Thyroid gland (tissue), 4 donors: ENCODE data around the gene KAZN. TPM values are rescaled to one million over a fixed set of nuclear protein-coding genes. Genes with fewer than 3 reads are reported as not detected.

Source experiments
- DNase-seq, 2 donors: peaks; one replicate each; pipeline ENCODE4 v3.0.0-alpha.2; 2019
- H3K27ac ChIP-seq, 3 donors: fragments of 200-600 bp; sonication (generic); 1 replicate in 2 of 3; 2 replicates in 1 of 3; pipeline ENCODE4 v1.5.1; 2016 to 2019; ENCODE audit warnings: mild to moderate bottlenecking in 1 of 3, moderate library complexity in 1 of 3
- H3K27me3 ChIP-seq: fragments of 200-600 bp; sonication (generic); one replicate; pipeline ENCODE4 v1.5.1; 2019
- H3K36me3 ChIP-seq, 2 donors: fragments of 200-600 bp; sonication (generic); one replicate each; pipeline ENCODE4 v1.5.1; 2016 to 2019
- H3K4me1 ChIP-seq, 2 donors: fragments of 200-600 bp; sonication (generic); one replicate each; pipeline ENCODE4 v1.5.1; 2017 to 2019
- H3K4me3 ChIP-seq, 3 donors: fragments of 200-600 bp; sonication (generic); replicated peaks in 1 of 3; 1 replicate in 2 of 3; 2 replicates in 1 of 3; pipeline ENCODE4 v1.5.1; 2016; ENCODE audit warnings: mild to moderate bottlenecking in 1 of 3
- H3K9me3 ChIP-seq: fragments of 200-600 bp; sonication (generic); one replicate; pipeline ENCODE4 v1.5.1; 2017
- POLR2A ChIP-seq, 2 donors: fragments of 450-650 bp; IDR thresholded peaks; one replicate each; pipeline ENCODE4 v1.6.1; 2017; ENCODE audit warnings: antibody characterized with exemption in 2 of 2, mild to moderate bottlenecking in 2 of 2, moderate library complexity in 1 of 2
- WGBS, 2 donors: methylation state at CpG; one replicate each; pipeline ENCODE4 v1.1.5; 2017; 5-methylcytosine and 5-hydroxymethylcytosine counted together
- intact Hi-C: fragments of 100-400 bp; cut with DNase I; formaldehyde crosslinking; loops from one replicate; pipeline ENCODE4 v1.15.1; 2023
- total RNA-seq, 4 donors: library from RNA; depleted of rRNA; stranded (reverse); fragments of >200 nt; gene quantifications; one replicate each; pipeline ENCODE4 v1.2.3, GENCODE V29; 2016
- TF ChIP-seq, protein P1 (sequence below), 6 experiments: fragments of 200-600 bp in 3 of 6; fragments of 450-650 bp in 3 of 6; sonication (generic) in 3 of 6; IDR thresholded peaks; one replicate each; pipeline ENCODE4 v1.5.1; 2016 to 2019; ENCODE audit warnings: antibody characterized with exemption in 6 of 6, mild to moderate bottlenecking in 2 of 6, inconsistent platforms in 1 of 6, moderate library complexity in 1 of 6

Gene KAZN
- total RNA-seq, 4 donors from 2014 or later, result 14.8 to 28.6 (median 18.2) TPM

DNA sequence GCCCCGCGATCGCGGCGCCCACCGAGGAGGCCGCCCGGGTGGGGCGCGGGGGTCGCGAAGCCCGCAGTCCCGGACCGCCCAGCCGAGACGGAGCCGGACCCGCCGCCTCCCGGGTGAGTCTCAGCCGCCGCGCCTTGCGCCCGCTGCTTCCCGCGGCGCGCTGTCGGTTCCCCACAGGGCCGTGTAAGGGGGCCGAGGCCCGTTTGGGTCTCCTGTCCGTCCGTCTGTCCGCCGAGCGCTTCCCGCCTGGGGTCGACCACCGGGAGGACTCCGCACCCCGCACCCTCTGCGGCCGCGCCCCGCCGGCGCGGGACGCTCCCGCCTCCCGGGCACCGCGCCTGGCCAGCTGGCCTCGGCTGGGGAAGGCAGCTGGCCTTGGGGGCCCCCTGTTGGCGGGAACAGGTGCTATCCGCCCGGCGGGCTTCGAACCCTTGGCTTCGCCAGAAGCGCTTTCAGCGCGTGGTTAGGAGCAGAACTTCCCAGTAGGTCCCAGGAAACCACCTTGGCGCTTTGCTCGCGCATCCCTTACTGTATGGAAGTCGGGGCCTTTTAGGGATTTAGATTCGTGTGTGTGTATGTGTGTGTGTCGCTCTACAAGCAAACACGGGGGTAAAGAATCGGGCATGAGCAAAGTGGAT is 555.5 kb downstream of the KAZN start:
- DNase-seq, result peak; percentile 44 to 48
- H3K4me1 ChIP-seq, result peaks cover 0 to 14% of the 10 kb centered on the region in 2 donors

GRCh38 chr1:15154480-15155036 is 556.1 kb downstream of the KAZN start:
- Histone ChIP-seq H3K4me1 (peaks cover 0 to 14% of the 10 kb centered on the region in 2 donors), H3K4me3 (peak overlapping the region in 2 of 3 donors; percentile 65 to 67), H3K9me3 (no peaks in the 10 kb centered on the region), H3K27me3 (no peaks in the 10 kb centered on the region), H3K36me3 (no peaks in the 10 kb centered on the region), H3K27ac (peak overlapping the region in 1 of 3 donors; percentile 46)
- intact Hi-C loops, result no loop called here
- 1 to 3% methylated on average over 10 to 25 of the region's 37 CpGs for WGBS, 2 donors
- TF ChIP-seq, protein P1, sequence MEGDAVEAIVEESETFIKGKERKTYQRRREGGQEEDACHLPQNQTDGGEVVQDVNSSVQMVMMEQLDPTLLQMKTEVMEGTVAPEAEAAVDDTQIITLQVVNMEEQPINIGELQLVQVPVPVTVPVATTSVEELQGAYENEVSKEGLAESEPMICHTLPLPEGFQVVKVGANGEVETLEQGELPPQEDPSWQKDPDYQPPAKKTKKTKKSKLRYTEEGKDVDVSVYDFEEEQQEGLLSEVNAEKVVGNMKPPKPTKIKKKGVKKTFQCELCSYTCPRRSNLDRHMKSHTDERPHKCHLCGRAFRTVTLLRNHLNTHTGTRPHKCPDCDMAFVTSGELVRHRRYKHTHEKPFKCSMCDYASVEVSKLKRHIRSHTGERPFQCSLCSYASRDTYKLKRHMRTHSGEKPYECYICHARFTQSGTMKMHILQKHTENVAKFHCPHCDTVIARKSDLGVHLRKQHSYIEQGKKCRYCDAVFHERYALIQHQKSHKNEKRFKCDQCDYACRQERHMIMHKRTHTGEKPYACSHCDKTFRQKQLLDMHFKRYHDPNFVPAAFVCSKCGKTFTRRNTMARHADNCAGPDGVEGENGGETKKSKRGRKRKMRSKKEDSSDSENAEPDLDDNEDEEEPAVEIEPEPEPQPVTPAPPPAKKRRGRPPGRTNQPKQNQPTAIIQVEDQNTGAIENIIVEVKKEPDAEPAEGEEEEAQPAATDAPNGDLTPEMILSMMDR (IDR thresholded peaks at IDR 0.05), result no peak
- TF ChIP-seq POLR2A (IDR thresholded peaks at IDR 0.05), result no peak
- DNase-seq, result peak; percentile 42 to 53

More for the DNA sequence above, 555.5 kb downstream of the KAZN start:
- WGBS, 2 donors, result 2 to 3% methylated on average over 12 to 27 of the region's 74 CpGs
- Histone ChIP-seq H3K27ac (peak overlapping the region in 2 of 3 donors; percentile 46 to 87), H3K9me3 (no peaks in the 10 kb centered on the region), H3K36me3 (no peaks in the 10 kb centered on the region), H3K27me3 (no peaks in the 10 kb centered on the region), H3K4me3 (peak overlapping the region; percentile 44 to 67 (median 65))
- TF ChIP-seq, protein P1 (IDR thresholded peaks at IDR 0.05), result peak; percentile 21 to 68 (median 40)
- peak in 1 of 2 donors; percentile 35 for TF ChIP-seq POLR2A (IDR thresholded peaks at IDR 0.05)
- intact Hi-C loops, result loop anchor here (2.0 kb wide), 1 partner anchor 119 kb away; no protein-coding TSS in a partner anchor

DNA sequence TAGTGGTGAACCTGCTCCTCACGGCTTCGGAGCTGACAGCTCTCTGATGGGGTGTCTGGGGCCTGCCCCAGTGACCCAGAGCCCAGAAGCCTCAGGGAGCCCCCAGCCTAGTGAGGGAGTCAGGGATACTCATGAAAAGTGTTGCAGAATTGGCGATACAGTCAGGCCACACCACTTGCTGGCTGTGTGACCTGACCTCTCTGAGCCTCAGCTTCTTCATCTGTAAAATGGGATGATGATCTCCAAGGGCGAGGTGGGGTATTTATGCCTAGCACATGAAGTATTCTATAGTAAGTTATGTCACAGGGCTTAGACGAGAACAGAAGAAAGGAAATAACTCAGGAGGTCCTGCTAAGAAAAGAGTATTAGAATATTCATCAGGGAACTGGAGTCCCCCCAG is 556.7 kb downstream of the KAZN start:
- Histone ChIP-seq H3K9me3 (no peaks in the 10 kb centered on the region), H3K4me3 (no peak overlapping the region), H3K27me3 (no peaks in the 10 kb centered on the region), H3K27ac (no peak overlapping the region), H3K36me3 (no peaks in the 10 kb centered on the region), H3K4me1 (peaks cover 0 to 14% of the 10 kb centered on the region in 2 donors)
- intact Hi-C loops, result no loop called here
- TF ChIP-seq POLR2A (IDR thresholded peaks at IDR 0.05), result no peak
- TF ChIP-seq, protein P1 (IDR thresholded peaks at IDR 0.05), result no peak
- 89 to 92% methylated on average over 5 of the region's 5 CpGs for WGBS, 2 donors
- DNase-seq, result no peak

GRCh38 chr1:15155888-15156741 is 557.6 kb downstream of the KAZN start:
- no peak for TF ChIP-seq POLR2A (IDR thresholded peaks at IDR 0.05)
- TF ChIP-seq, protein P1 (IDR thresholded peaks at IDR 0.05), result no peak
- intact Hi-C loops, result no loop called here
- Histone ChIP-seq H3K9me3 (no peaks in the 10 kb centered on the region), H3K36me3 (no peaks in the 10 kb centered on the region), H3K4me1 (peaks cover 0 to 14% of the 10 kb centered on the region in 2 donors), H3K4me3 (no peak overlapping the region), H3K27me3 (no peaks in the 10 kb centered on the region), H3K27ac (no peak overlapping the region)
- no peak for DNase-seq
- WGBS, 2 donors, result 73 to 90% methylated on average over 11 of the region's 11 CpGs
